ENCODE data around the gene RPL23.
"Not testable (repeated sequence)": the region's sequence is repeated elsewhere in the genome, so short reads cannot be mapped to it uniquely, and the experiment has no call there.

The RPL23 gene

DNA sequence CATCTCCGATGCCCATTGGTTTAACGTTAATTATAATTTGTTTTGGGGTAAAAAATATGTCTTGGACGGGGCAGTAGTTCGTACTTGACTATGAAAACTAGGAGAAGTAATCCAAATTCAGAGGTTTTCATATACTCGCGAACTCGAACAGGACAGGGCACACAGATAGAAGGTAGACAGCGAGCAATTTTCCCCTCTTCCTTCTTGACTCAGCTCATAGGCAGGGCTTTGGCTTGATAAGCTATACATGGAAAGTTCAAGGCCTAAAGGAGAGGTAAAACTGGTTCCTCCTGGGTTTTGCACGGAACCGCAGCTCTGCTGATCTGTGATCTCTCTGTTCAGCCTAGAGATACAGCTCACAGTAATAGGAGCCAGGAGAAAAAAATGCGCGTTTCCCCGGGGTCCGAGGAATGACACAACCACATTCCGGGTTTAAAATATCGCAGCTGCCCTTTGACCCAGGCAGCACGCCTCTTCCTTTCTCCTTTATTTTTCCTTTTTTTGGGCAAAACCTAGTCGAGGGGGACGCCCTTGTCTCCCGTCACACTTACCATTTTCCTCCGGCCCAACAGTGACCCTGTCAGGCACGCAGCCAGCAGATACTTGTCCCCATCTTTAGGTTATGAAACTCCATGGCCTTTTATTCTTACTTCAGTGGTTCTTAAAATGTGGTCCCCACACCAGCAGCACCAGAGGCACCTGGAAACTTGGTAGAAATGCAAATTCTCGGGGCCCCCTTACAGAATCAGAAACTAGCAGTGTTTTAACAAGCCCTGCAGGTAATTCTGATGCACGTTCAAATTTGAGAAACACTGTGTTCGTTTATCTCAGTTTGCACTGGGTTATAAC lies 14.7 kb upstream of the RPL23 start:
- DNase-seq, result peak in 4 of 14 donors; percentile 46 to 72 (median 58)

DNA sequence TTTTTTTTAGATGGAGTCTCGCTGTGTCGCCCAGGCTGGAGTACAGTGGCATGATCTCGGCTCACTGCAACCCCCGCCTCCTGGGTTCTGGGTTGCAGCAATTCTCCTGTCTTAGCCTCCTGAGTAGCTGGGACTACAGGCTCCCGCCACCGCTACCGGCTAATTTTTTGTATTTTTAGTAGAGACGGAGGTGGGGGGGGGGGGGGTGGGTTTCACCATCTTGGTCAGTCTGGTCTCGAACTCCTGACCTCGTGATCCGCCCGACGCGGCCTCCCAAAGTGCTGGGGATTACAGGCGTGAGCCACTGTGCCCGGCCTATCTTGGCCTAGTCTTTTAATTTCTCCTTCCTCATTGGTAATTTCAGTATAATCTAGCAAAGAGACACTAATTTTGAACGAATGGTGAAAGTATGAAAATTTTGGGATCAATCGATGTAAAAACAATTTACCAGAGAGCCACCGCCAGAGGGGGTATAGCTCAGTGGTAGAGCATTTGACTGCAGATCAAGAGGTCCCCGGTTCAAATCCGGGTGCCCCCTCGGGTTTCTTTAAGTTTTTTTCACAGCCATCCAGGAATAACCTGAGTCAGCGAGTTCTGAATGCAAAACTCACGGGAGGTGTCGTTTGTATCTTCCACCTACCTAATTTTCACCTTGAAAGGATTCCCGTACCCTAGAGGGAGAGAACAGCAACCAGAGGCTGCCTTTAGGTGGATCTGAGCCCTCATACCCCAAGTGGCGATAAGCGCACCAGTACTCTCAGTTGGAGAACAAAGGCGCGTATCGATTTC lies 13.9 kb upstream of the RPL23 start:
- peak in 9 of 14 donors; percentile 18 to 82 (median 45) for DNase-seq

DNA sequence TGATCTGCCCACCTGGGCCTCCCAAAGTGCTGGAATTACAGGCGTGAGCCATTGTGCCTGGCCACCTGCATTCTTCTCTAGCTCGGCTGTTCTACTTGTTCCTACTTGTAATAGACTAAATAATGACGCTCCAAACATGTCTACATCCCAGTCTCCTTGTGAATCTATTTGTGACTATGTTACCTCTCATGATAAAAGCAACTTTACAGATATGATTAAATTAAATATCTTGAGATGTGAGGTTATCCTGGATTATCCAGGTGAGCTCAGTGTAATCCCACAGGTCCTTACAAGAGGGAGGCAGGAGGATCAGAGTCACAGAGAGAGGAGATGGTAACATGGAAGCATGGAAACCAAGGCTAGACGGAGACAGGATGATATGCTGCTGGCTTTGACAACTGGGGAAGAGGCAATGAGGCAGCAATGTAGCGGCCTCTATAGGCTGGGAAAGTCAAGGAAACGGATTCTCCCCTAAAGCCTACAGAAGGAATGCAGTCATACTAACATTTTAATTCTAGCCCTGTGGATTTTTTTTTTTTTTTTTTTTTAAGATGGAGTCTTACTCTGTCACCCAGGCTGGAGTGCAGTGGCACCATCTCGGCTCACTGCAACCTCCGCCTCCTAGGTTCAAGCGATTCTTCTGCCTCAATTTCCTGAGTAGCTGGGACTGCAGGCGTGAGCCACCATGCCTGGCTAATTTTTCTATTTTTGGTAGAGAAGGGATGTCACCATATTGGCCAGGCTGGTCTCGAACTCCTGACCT lies 11.3 kb upstream of the RPL23 start:
- no peak for DNase-seq

DNA sequence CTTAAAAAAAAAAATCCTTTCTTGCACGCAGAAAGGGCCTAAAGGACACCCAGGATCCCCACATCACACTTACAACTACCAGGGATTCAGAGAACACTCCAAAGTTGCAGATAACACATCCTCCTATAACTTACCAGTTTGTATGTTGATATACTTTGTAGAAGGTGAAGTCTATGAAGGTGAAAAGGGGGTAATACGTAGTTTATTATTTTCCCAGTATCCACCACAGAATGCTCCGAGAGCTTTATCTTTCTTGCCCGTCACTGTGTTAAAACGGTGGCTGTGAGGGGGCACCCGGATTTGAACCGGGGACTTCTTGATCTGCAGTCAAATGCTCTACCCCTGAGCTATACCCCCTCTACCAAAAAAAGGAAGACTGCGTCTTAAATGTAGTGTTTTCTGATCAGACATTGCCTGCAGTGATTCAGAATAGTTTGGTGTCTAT lies 7.9 kb upstream of the RPL23 start:
- DNase-seq, result peak in 1 of 14 donors; percentile 55

DNA sequence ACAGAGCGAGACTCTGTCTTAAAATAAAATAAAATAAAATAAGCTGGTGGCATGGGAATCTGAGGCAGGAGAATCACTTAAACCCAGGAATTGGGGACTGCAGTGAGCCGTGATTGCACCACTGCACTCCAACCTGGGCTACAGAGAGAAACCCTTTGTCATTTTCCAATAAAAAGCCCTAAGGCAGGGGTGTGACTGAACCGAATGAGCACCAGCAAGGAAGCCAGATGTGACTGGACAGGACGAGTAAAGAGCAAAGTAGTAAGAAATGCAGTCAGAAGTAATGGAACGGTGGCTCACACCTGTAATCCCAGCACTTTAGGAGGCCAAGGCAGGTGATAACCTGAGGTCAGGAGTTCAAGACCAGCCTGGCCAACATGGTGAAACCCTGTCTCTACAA lies 3.8 kb upstream of the RPL23 start:
- DNase-seq, result no peak

- not testable (repeated sequence) for DNase-seq
Observed at GRCh38 chr17:38855101-38855714, 1.7 kb upstream of the RPL23 start.

GRCh38 chr17:38852771-38853291 lies 690 bp downstream of the RPL23 start:
- no peak for DNase-seq

DNA sequence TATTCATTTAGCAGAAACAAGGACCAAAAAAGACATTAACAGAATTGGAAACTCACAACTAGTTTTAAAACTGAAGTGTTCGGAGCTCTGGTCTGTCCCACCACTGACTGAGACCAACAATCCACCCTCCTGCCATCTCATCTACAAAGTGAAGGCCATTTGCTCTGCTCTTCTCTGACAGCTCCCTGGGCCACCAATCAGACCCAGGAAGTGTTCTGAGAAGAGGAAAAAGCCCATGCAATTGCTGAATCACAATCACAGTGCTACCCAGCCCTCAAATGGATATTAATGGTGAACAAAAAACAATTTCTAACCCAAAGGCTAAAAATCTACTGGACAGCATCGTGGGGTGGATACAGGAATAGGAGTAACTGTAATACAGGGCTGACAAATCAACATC lies 2.1 kb downstream of the RPL23 start:
- no peak for DNase-seq

DNA sequence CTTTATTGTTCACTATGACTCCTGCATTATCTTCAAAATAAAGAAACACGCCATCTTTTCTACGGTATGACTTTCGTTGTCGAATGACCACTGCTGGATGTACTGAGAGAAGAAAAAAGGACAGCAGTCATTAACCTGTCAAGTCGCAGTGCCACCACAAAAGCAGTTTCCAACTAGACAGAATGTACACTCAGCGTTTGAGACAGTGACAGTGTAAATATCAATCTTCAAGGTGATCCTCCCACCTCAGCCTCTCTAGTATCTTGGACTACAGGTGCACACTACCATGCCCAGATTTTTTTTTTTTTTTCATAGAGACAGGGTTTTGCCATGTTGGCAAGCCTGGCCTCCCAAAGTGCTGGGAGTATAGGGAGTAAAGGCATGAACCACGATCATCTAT lies 3.1 kb downstream of the RPL23 start:
- no peak for DNase-seq

GRCh38 chr17:38848939-38849605 lies 4.4 kb downstream of the RPL23 start:
- no peak for DNase-seq

DNA sequence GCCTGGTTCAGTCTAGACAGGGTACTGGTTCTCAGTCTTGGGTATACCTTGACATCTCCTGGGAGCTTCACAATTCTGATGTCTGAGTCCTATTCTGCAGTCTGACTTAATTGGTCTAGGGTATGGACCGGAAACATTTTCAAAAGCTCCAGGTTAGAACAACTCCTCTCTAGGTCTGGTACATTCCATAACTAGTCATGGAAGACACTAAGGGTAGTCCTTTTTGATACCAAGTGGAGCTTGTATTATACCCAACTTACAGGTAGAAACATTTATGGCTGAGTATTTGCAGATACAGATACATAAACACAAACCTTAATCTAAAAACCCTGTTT lies 5.0 kb downstream of the RPL23 start:
- no peak for DNase-seq

DNA sequence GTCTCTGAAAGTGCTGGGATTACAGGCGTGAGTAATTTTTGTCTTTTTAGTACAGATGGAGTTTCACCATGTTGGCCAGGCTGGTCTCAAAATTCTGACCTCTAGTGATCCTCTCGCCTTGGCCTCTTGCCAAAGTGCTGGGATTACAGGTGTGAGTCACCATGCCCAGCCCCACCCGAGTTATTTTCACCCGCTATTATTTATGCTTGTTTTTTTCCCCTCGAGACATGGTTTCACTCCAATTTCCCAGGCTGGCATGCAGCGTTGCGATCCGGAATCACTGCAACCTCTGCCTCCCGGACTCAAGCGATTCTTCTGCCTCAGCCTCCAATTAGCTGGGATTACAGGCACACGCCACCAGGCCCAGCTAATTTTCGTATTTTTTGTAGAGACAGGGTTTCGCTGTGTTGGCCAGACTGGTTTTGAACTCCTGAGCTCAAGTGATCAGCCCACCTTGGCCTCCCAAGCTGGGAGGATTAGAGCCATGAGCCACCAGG lies 9.2 kb downstream of the RPL23 start:
- no peak for DNase-seq

- no peak for DNase-seq
Observed at GRCh38 chr17:38825762-38826247, 27.7 kb downstream of the RPL23 start.

DNA sequence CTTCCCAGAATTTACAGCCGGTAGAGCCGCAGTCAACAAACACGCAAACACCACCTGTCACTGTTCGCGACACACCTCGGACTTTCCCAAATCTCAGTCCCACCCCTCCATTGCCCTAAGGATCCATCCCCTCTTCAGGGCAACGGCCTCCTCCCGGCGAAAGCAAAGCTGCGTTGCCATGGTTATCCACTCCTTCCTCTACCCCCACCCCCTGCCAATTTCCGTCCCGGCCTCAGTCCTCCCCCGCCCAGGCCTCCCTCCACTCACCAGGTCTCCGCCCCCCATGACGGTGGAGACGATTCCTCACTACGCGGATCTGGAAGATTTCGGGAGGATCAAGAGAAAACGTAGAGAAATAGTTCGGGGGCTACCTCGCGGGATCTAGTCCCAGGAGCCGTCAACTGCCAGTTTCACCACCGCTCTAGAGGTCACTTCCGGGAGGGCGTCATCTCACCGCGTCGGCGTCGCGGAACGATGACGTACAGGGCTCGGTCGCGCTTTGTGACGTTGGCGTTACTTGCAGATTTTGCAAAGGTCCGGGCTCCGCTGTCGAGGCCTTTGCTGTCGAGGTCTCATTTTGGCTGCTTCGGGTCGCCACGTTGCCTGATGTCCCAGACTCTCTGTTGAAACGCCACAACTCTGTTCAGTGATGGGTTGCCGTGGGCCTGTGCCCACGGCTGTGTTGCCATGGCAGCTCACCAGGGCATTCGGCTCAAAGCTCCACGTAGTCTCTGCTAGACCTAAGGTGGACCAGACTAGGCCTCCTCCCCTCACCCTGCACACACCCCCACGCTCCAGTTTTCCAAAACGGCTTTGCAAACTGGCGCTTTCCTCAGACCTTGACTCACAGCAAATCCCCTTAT lies 28.4 kb downstream of the RPL23 start, which contains the start of gene CWC25:
Gene CWC25, minus strand, starts transcription at position 423 of the 863 bp plus-strand sequence. Its CDS starts 138 bp downstream, at position 285.
- DNase-seq, result peak; percentile 86 to 98 (median 94)

DNA sequence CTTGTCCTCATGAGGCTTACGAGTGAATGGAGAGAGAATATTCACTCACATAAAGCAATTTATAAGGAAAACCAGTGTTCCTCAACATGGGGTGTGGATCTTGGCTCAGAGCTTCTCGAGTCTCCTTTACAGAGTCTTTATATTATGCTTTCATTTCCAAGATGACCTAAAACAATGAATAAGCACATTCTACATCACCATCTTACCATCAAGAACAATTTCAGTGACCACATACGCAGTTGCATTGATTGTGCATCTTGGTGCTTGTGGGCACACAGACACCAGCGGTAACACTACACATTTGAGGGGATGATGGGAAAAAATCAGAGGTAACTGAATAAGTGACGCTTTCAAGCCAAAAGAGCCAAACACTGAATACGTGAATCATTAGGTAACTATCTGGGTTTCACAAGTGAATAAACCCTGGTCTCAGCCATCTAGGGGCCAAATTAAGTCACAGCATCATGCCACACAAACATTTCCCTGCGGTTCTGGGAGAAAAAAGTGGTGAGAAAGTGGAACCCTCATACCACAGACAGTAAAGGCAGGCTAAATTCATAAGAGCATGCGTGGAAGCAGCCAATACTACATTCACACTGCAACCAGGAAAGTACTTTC lies 37.8 kb downstream of the RPL23 start:
- no peak for DNase-seq

GRCh38 chr17:38809828-38810227 lies 43.7 kb downstream of the RPL23 start:
- DNase-seq, result no peak

GRCh38 chr17:38800237-38800760 lies 53.2 kb downstream of the RPL23 start:
- DNase-seq, result no peak

GRCh38 chr17:38799501-38800236 lies 53.9 kb downstream of the RPL23 start, which contains the start of gene PIP4K2B:
TSS of gene PIP4K2B (minus strand) at chr17:38799556. CDS start at chr17:38799424, 132 bp downstream.
- DNase-seq, result peak; percentile 60 to 98 (median 93)

Measured in C1 segment of cervical spinal cord (tissue), 14 donors.